GM12874 (cell line): Measurements from ENCODE around the gene MRGPRE.

ENCODE experiments used
- TF ChIP-seq, protein P1 (sequence below): IDR thresholded peaks from 2 replicates; pipeline ENCODE4 v1.5.1; 2011; ENCODE audit warnings: low read depth, mild to moderate bottlenecking, control low read depth, low read length, moderate library complexity; ENCODE audit not compliant: insufficient read depth

Gene MRGPRE

DNA sequence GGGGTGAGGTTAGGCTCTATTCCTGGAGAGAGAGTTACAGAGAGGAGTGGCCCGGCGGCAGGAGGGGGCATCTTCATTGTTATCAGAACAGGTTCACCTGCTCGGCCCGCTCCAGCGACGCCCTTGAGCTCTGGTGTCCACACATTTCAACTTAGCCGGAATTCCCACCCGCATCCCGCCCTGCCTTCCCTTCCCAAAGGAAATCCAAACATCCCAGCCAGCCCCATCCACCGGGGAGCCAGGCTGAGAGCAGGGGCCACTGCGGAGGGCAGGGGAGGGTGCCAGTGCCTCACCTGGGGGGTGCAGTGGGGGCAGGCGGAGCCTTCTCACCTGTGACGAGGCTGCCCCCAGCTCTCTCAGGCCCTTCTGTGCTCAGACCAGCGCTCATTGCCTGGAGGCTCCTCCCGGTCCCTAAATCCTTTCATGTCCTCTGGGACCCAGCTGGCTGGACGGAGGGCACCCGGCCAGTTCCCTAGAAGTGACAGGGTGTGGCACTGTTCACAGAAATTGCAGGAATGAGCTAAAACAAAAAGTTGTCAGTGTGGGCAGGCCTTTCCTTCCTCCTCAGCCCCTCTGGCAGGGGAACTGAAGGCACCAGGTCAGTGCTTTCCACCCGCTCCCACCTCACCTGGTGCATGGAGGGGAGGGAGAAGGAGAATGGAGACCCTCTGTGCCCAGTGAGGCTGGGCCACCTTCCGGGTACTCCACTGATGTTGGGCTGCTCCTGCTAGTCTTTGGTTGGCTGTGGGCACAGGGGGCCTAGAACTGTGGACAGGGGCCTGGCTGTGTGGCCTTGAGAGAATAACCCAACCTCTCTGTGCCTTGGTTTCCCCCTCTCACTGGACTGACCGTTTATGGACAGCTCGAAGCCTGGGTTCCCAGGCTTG is 11.5 kb downstream of the MRGPRE start:
- TF ChIP-seq, protein P1, sequence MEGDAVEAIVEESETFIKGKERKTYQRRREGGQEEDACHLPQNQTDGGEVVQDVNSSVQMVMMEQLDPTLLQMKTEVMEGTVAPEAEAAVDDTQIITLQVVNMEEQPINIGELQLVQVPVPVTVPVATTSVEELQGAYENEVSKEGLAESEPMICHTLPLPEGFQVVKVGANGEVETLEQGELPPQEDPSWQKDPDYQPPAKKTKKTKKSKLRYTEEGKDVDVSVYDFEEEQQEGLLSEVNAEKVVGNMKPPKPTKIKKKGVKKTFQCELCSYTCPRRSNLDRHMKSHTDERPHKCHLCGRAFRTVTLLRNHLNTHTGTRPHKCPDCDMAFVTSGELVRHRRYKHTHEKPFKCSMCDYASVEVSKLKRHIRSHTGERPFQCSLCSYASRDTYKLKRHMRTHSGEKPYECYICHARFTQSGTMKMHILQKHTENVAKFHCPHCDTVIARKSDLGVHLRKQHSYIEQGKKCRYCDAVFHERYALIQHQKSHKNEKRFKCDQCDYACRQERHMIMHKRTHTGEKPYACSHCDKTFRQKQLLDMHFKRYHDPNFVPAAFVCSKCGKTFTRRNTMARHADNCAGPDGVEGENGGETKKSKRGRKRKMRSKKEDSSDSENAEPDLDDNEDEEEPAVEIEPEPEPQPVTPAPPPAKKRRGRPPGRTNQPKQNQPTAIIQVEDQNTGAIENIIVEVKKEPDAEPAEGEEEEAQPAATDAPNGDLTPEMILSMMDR = no peak

DNA sequence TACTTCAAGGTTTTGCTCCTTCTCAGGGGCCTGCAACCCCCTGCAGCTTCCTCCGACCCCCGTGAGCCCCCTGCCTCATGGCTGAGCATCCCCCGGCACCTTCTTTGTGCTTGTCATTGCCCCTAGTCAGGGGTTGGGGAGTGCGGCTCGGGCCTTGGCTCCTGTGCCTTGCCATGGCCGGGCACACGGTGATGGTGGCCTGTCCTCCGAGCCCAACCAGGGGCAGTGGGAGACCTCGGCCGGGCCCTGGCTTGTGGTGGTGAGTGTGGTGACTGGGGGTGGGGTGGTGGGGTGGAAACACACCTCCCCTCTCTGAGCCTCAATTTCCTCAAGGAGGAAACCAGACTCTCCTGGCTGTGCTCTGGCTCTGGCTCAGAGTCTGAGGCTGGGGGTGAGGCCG is 12.1 kb downstream of the MRGPRE start:
- TF ChIP-seq, protein P1 = no peak

DNA sequence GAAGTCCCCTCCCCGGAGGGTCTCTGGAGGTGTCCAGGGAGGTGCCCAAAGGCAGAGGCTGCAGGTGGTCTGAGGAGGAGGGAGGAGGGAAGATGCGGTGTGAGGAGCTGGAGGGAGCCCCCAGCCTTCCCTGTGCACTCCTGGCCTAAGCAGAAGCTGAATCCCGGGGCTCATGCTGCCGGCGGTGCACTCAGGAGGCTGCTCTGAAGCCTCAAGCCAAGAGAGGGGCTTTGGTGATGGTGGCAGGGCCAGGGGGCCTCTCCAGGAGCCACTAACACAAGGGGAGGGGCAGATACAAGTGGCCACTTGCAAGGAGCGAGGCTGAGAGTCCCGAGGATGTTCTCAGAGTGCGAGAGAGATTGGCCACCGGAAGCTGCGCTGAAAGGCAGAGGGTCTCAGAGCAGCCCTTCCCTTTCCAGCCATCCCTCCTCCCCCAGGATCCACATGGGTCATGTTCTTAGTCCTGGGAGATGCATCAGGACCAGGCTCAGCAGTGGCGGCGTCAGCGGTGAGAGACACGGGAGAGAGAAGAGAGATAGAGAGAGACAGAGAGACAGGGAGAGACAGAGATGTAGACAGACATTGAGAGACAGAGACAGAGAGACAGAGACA is 12.8 kb downstream of the MRGPRE start:
- TF ChIP-seq, protein P1 = no peak

DNA sequence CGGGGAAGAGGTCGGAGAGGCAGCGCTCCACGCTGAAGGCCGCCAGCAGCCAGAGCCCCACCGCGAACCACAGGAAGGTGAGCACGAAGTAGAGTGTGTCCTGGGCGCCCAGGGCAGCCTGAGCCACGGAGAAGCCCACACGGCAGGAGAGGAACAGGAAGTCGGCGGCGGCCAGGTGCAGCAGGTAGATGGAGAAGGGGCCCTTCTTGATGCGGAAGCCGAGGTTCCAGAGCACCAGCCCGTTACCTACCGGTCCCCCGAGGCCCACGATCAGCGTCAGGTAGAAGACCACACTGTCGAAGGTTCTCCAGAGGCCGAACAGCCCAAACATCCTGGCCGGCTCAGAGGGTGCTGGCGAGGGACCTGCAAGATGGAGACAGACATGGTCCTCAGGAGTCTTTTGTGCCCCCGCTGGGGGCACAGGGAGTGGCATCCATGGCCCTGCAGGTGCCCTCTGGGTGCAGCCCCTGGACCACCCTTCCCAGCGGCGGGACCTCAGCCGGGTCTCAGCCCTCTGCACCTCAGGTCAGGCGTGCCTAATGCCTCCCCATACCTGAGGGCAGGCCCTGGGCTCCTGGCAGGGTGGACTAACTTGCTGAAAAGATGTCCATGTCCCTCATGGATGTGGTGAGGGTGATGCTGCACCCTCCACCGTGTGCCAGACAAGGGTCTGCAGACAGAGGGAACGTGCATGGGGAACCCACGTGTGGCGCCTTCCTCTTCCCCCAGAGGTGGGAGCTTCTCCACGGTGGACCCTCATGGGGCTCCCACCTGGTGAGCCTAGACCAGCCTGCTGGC is 13.5 kb downstream of the MRGPRE start, which contains the start of gene MRGPRG:
Gene MRGPRG (minus strand): TSS at position 331 of the 798 bp plus-strand sequence. CDS start 0 bp downstream, at position 331.
- TF ChIP-seq, protein P1 = no peak

DNA sequence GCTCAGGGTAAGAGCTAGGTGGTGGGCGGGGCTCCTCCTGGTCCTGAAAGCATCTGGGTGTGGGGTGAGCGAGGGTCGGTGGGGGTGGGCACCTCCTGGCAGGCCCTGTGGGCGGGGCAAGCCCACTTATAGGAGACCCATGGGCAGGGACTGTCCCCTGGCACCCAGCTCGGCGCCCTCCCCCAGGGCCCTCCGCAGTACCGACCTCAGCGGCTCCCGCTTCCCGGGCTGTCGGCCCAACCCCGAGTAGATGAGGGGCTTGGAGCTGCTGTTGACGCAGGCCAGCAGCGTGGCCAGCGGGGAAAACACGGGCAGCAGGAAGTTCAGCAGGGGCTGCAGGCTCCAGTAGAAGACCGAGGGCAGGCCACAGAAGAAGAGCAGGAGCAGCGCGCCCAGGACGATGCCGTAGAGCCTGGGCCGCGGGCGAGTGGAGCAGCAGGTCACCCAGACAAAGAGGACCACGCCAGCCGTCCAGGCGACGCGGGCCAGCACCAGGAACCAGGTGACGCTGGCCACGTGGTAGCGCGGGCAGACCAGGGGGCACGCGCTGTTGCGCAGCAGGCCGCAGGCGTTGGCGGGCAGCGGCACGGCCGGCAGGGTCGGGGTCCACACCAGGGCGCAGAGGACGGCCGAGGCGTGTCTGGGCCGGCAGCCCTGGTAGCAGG is 14.3 kb downstream of the MRGPRE start:
- TF ChIP-seq, protein P1 = no peak

GRCh38 chr11:3216027-3216525 is 16.1 kb downstream of the MRGPRE start:
- TF ChIP-seq, protein P1 = no peak
